ENCODE data around the gene BTAF1.
"Not testable (repeated sequence)": the region's sequence is repeated elsewhere in the genome, so short reads cannot be mapped to it uniquely, and the experiment has no call there.

Gene BTAF1

DNA sequence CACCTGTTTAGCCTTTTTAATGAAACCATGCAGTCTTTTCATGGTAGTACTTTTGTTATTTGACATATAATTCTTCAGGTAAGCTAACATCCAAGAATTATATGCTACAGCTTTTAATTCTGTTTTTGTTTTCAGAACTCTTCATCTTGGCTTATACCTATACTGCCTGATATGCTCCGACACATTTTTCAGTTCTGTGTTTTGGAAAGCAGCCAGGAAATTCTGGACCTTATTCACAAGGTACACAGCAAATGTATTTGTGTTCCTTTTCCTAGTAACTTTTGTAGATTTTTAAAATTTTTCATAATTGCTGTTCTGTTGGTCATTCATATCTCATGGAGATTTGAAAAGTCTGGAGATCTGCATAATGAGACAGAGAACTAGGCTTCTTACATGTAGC, 56.7 kb downstream of the BTAF1 start:
- no peak for DNase-seq

DNA sequence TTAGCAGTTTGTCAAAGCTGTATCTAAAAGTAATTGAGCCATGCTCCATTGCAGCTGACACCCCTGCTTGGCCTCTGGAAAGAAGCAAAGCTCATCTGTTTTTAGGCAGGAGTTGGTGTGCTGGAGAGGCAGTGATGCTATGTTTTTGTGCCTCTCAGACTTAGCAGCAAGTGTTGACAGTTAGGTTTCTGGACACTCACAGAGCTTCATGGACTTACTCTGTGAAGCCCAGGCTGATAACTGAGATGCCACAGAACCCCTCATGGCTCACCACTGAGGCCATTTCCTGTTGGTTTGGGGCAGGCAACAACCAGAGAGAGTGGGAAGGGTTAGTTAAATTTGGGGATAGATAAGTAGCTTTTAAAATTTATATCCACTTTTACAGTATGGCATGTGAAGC, 59.8 kb downstream of the BTAF1 start:
- DNase-seq = no peak

DNA sequence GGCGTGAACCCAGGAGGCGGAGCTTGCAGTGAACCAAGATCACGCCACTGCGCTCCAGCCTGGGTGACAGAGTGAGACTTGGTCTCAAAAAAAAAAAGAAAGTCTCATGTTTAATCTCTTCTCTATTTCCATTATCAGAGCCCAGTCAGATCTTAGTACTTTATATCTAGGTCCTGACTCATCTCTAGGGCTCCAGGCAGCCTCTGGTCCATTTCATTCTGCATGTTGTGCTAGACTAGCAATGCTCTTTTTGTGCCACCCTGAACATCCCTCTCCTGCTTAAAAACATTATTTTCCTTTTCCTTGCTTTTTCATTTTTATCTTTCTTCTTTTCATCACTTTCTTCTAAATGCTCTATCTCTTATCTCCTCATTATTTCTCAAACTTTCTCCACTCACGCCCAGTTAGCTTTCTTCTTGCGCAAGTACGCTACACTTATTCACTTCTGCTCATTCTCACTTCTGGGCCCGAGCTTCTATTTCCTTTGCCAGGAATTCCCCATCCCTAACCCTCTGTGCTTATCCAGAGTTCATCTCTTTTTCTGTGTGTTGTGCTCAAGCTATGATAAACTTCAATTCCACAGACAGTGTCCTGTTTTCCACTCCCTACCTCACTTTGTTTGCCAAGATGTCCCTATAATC, 63.9 kb downstream of the BTAF1 start:
- DNase-seq = no peak

DNA sequence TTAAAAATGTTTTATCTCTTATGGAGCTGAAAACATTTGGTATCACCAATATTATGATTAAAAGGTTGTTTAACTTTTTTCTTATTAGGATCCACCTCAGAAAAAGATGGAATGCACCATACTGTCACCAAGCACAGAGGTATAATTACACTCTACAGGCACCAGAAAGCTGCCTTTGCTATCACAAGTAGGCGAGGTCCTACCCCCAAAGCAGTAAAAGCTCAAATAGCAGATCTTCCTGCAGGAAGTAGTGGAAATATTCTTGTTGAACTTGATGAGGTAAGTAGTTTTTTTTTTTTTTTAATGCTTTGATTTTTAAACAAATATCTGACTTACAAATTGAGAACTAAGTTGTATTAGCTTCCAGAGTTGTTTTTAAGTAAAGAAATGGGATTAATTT, 68.5 kb downstream of the BTAF1 start:
- DNase-seq = no peak

DNA sequence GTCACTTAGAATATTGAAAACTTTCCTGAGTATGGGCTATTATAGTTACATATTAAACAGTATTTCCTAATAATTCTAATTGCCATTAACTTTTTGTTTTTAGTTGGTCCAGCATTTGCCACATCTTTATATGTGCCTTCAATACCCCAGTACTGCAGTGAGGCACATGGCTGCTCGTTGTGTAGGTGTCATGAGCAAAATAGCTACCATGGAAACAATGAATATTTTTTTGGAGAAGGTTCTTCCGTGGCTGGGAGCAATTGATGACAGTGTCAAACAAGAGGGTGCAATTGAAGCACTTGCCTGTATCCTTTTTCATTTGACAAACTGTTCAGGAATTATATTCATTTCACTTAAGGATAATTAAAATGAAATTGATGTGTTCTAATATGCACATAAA, 72.7 kb downstream of the BTAF1 start:
- DNase-seq = no peak

DNA sequence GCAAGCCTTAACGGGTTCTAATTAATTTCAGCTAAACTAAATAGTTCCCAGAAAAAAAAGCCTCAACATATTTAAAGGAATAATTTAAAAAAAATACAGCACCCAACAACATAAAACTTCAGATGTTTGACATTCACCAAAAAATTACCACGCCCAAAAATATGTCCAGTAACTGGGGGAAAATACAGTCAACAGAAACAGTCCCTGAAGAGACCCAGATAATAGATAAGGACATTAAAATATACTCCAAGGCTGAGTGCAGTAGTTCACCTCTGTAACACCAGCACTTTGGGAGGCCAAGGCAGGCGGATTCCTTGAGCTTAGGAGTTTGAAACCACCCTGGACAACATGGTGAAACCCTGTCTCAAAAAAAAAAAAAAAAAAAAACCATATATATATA, 78.0 kb downstream of the BTAF1 start:
- no peak for DNase-seq

DNA sequence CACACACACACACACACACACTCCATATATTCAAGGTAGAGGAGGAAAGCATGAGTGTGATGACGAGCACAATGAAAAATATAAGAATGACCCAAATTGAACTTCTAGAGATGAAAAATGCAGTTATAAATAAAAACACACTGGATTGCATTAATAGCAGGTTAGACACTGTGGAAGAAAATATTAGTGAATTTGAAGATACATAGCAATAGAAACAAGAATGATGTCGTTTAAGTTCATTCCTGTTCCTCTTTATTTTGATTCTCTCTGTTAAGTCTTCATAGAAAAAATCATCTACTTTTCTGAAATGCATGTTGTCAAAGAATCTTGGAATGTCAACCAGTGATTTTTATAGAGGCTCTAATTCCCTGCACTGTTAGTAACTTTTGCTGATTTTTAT, 78.4 kb downstream of the BTAF1 start:
- no peak for DNase-seq

DNA sequence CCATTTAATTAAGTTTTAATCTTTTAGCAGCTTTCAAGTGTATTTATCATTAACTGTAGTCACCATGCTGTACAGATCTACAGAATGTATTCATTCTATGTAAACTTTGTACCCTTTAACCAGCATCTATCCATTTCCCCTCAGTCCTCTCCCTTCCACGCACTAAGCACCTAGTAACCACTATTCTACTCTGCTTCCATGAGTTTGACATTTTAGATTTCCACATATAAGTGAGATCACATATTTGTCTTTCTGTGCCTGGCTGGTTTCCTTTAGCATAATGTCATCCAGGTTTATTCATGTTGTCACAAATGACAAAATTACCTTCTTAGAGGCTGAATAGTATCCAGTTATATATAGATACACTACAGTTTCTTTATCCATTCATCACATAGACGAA, 79.7 kb downstream of the BTAF1 start:
- DNase-seq = no peak

DNA sequence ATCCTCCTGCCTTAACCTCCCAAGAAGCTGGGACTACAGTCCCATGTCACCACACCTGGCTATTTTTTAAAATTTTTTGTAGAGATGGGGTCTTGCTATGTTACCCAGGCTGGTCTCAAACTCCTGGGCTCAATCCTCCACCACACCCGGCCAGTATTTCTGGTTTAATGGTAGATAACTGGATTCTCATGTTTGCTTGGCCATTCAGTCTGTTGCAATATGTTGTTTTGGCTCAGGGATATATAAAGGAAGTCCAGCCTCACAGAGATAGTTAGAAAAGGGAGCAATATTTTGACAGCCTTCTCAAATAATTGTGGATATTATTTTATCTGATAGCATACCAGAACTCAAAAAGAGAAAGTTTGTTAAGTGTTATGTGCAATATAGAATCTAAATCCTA, 82.4 kb downstream of the BTAF1 start:
- no peak for DNase-seq

DNA sequence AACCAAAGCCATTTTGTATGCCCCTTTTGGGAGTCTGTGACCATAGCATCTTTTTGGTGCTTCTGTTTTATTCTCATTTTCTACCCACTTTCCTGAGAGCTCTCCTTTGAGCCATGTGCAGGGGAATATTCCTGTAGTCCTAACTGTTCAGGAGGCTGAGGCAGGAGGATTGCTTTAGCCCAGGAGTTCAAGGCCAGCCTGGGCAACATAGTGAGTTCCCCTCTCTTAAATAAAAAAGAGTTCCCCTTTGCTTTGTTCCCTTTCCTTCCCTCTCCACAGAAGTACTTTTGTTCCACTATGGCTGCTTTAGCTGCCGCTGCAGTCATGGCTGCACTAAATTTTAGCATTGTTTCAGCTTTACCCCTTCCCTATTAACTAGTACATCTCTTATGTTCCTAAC, 85.9 kb downstream of the BTAF1 start:
- DNase-seq = no peak

DNA sequence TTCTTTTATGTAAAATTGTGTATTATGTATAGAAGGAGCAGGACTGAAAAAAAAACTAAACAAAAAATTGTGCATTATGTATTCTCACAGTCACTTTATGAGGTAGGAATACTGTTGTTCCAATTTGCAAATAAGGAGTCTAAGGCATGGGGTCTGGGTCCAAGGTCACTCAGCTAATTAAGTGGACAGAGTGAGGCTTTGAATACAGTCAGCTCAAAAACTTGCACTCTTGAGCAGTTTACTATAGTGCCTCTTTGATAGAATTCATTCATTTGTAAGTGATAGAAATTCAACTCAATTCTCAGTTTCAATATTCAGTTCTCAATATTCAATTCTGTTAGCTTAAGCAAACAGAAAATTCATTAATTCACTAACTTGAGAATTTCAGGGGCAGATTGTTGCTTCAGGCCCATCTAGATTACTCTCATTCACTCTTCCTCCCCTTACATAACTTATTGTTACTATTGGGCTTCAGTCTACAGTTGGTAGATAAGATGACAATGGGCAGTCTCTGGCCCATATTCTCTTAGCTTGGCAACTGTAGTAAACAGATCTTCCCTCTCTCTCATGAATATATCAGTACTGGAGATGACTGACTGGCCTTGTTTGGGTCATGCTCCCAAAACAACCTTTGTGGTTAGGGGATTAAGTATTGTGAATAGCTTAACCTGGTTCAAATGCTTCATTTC, 86.6 kb downstream of the BTAF1 start:
- DNase-seq = no peak

DNA sequence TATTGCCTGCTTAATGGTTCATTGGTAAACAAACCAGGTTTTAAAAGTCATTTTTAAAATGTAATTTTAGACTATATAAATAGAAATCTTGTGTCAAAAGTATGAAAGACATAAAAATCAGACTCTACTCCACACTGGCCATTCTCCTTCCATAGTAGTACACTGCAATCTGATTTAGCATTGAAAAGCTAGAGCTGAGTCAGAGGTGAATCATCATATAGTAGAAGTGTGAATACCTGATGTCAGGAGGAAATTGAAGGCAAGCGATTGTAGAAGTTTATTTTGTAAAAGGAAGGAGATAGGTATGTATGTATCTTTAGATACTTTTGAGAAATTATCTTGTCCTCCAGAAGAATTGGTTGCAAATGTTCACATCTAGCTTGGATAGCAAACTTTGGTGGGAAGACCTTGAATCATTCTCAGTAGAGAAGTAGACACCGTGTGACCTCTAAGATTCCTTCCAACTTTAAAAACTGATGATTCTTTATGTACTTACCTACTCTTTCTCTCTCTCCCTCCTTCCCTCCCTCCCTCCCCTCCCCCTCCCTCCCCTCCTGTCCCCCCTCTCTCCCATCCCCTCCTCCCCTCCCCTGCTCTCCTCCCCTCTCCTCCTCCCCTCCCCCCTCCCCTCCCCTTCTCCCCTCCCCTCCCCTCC, 88.1 kb downstream of the BTAF1 start:
- peak; percentile 67 for DNase-seq

DNA sequence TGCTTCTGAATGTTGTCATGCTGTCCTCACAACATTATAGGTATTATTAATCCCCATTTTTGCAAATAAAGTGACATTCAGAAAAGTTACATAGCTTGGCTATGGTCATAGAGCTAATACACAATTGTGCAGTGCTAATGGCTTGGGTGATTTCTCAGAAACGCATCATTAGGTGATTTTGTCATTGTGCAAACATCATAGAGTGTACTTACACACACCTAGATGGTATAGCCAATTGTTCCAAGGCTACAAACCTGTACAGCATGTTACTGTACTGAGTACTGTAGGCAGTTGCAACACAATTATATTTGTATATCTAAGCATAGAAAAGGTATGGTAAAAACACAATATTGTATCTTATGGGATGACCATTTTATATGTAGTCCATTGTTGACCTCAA, 91.0 kb downstream of the BTAF1 start:
- DNase-seq = no peak

DNA sequence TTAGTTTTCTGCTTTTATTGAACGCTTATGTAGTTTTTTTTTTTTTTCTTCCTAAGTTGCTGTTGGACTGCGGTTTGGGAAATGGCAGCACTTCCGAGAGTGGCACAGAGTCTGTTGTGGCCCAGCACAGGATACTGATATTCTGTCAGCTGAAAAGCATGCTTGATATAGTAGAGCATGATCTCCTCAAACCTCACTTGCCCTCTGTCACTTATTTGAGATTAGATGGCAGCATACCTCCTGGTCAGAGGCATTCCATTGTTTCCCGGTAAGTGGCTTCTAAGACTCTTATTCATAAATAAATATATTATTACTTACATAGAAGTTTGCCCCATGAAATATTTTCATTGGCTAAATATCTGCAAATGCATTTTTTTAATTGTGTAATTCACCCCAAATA, 101.1 kb downstream of the BTAF1 start:
- peak; percentile 28 for DNase-seq

DNA sequence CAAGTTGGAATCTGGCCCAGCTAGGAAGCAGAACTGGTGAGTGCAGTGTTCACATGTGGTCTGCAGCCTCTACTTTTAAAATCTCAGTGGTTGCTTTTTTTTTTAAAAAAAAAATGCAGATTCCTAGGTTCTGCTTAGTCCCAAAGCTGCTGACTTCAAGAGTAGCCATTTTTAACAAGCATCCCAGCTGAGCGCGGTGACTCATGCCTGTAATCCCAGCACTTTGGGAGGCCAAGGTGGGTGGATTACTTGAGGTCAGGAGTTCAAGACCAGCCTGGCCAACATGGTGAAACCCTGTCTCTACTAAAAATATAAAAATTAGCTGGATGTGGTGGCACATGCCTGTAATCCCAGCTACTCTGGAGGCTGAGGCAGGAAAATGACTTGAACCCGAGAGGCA, 101.8 kb downstream of the BTAF1 start:
- not testable (repeated sequence) for DNase-seq

DNA sequence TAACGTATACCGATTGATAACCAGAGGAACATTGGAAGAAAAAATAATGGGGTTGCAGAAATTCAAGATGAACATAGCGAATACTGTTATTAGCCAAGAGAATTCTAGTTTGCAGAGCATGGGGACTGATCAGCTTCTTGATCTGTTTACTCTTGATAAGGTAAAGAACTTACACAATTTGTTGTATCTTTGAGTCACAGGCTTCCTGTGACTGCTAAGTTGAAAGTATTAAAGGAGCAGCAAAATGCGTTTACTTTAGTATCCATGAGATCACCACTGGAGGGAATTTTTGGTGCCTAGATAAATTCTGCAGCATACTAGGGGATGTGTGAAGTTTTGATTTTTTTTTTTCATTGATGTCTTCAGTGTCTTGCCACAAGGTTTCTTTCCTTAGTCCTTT, 103.6 kb downstream of the BTAF1 start:
- no peak for DNase-seq

DNA sequence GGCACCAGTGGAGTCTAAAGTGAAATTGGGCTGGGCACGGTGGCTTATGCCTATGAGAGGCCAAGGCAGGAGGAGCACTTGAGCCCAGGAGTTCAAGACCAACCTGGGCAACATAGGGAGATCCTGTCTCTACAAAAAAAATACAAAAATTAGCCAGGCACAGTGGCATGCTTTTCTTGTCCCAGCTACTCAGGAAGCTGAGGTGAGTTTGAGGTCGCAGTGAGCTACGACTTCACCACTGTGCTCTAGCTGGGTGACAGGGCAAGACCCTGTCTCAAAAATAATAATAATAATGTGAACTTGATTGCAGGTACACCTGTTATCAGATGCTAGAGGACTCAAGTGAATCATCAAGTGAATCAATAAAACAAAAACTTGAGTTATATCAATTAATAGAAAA, 108.0 kb downstream of the BTAF1 start:
- no peak for DNase-seq

DNA sequence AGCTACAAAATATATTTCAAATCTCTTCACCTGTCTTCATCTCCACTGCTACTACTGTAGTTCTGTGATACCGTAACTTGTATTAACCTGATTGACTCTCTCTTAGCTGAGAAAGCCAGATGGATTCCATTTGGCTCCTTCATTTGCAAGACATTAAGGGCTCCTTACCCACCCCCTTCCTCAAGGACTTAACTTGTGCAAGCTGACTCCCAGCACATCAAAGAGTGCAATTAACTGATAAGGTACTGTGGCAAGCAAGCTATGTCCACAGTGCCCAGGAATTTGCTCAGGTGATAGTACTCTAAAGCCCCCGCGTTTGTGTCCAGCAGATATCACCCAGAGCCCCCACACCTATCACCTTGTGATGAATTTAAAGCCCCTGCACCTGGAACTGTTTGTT, 109.5 kb downstream of the BTAF1 start:
- DNase-seq = not testable (repeated sequence)

DNA sequence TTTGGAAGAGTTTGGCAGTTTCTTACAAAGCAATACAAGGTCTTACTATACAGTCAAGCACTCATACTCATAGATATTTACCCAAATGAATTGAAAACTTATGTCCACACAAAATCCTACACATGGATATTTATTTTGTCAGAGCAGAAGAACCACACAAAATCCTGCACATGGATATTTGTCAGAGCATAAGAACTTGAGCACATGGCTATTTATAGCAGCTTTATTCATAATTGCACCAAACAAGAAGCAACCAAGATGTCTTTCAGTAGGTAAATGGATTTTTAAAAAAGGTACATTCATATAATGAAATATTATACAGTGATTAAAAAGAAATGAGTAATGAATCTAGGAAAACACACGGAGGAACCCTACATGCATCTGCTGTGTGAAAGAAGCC, 115.4 kb downstream of the BTAF1 start:
- DNase-seq = no peak

DNA sequence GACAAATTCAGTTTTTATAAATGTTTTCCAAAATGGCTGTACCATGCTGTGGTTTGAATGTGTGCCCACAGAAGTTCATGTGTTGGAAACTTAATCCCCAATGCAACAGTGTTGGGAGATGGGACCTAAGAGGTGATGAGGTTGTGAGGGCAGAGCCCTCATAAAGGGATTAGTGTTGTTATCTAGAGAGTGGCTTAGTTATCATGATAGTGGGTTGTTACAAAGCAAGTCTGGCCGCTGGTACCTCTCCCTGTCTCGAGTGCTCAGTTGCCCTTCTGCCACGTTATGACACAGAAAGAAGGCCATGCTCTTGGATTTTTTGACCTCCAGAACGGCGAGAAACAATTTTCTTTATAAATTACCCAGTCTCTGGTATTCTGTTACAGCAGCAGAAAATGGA, 119.0 kb downstream of the BTAF1 start:
- DNase-seq = no peak

DNA sequence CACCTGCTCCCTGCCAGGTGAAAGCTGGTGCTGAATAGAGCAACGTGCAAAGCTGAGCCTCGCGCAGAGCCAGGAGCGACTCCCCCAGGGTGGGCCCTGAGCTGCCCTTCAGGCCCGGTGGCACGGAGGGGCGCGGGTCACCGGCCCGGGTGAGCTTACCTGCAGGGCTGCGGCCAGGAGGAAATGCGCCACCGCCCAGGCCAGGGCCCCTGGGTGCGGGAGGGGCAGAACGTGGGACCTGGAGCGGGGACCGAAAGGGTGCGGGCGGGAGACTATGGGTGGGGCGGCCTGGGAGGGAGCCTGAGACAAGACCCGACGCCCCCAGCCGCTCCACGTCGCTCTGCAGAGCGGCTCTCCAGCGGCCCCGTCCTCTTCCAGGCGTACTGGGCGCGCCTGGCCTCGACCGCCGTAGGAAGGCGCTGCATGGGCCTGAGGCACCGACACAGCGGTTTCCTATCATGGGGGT, 122.1 kb downstream of the BTAF1 start:
- no peak for DNase-seq

DNA sequence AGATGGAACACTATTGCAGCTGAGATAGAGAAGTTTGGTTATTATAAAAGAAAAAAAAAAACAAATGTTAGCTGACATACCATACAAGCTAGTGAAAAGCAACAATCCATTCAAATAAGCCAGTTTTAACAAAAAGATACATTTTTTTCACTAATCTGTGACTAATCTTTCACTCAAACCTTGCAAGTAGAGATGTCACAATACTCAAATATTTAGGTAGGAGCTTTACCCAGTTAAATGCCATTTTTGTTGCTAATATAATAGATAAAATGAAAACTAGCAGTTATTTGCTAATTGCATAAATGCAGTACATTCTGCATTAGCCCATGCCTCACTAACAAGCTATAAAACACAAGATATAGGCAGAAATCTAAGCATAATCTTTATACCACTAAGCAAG, 123.6 kb downstream of the BTAF1 start:
- no peak for DNase-seq

DNA sequence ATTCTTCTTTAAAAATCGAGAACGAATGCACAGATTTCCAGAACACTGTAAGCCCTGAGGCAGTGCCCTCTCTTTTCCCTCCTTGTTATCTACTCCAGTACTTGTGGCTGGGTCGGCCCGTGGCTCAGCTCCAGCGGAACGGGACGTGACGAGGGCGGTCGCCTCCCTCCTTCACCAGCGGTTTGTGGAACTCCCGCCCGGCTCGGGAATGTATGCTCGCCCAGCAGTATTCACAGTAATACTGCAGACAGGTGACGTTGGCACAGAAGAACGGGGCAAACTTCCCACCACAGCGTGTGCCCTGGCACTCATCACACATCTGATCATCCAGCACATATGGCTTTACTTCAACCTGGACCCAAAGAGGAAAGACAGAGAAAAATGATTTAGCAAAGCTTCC, 128.5 kb downstream of the BTAF1 start:
- DNase-seq = no peak

DNA sequence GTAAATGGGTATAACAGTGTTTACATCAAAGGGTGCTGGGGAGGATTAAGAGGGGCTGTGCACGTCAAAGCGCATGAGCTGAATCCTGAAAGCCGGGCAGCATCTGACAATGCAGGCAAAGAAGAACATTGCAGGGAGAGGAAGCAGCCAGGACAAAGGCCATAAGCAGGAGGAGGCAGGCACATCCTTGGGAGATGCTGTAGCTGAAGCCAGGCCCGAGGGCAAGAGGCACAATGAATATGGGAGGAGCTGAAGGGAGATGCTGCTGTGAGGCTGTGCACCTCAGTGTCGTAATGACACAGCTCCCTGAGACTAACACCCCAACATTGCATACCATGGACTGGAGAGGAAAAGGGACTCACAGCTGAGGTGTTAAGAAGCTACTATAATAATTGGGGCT, 129.2 kb downstream of the BTAF1 start:
- DNase-seq = no peak

DNA sequence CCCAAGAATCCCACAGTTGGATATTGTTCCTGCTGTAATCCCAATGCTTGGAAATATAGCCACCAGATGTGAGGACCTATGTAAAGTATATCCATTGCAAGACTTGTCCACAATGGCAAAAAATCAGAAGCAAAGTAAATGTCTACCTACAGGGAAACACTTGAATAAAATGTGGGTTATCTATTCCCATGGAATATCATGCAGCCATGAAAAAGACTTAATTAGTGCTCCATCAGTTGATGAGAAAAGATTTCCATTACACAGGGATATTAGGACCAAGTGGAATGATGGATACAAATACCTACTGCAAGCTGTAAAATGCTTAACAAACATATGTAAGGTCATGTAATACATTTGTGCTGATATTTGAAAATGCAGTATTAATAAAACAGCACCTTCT, 131.2 kb downstream of the BTAF1 start:
- no peak for DNase-seq
